Brain microvascular endothelial cell (primary cell): Measurements from ENCODE around the gene CCDC15.

Experiments
- DNase-seq: peaks from one replicate; pipeline ENCODE4 v3.0.0-alpha.2; 2020
- H3K27ac ChIP-seq: fragments of 250-450 bp; sonication (Bioruptor Pico); 2 replicates; pipeline ENCODE4 v1.5.1; 2020; ENCODE audit warnings: mild to moderate bottlenecking, moderate library complexity
- H3K27me3 ChIP-seq: fragments of 250-450 bp; sonication (Bioruptor Pico); replicated peaks from 2 replicates; pipeline ENCODE4 v1.5.1; 2020; ENCODE audit warnings: mild to moderate bottlenecking
- H3K36me3 ChIP-seq: fragments of 250-450 bp; sonication (Bioruptor Pico); replicated peaks from 2 replicates; pipeline ENCODE4 v1.5.1; 2020; ENCODE audit warnings: mild to moderate bottlenecking
- H3K4me3 ChIP-seq: 2 replicates; pipeline ENCODE4 v1.5.1; 2011; ENCODE audit warnings: low read depth, mild to moderate bottlenecking, control low read depth, low read length, moderate library complexity
- CTCF ChIP-seq: IDR thresholded peaks from 2 replicates; pipeline ENCODE4 v1.5.1; 2011; ENCODE audit warnings: low read depth, mild to moderate bottlenecking, moderate library complexity, low read length, control low read depth, inconsistent platforms; ENCODE audit errors: missing control alignments
- in situ Hi-C: cut with HindIII; loops from 2 replicates; pipeline ENCODE4 v1.10.0; 2017; ENCODE audit warnings: low sequenced_read_pairs, low pct_ligation_motif_present

Gene CCDC15

GRCh38 chr11:124971810-124972209, 17.8 kb downstream of the CCDC15 start:
- in situ Hi-C loops: loop anchor here (25.0 kb wide), 2 partner anchors 165 to 440 kb away; no protein-coding TSS in a partner anchor
- no peak overlapping the region for H3K27ac ChIP-seq

GRCh38 chr11:124976531-124976930, 22.5 kb downstream of the CCDC15 start:
- H3K4me3 ChIP-seq: no peak overlapping the region
- no peak for TF ChIP-seq CTCF
- H3K27ac ChIP-seq: no peak overlapping the region
- in situ Hi-C loops: no loop called here
- no peaks in the 10 kb centered on the region for H3K36me3 ChIP-seq
- no peaks in the 10 kb centered on the region for H3K27me3 ChIP-seq
- no peak for DNase-seq

More at GRCh38 chr11:124971810-124972209, 17.8 kb downstream of the CCDC15 start:
- no peak for DNase-seq
- Histone ChIP-seq H3K36me3 (no peaks in the 10 kb centered on the region), H3K27me3 (no peaks in the 10 kb centered on the region), H3K4me3 (no peak overlapping the region)
- no peak for TF ChIP-seq CTCF

- Histone ChIP-seq H3K36me3 (no peaks in the 10 kb centered on the region), H3K4me3 (no peak overlapping the region), H3K27ac (no peak overlapping the region), H3K27me3 (no peaks in the 10 kb centered on the region)
- DNase-seq: no peak
- in situ Hi-C loops: no loop called here
- no peak for TF ChIP-seq CTCF
These were observed 23.0 kb downstream of the CCDC15 start for GRCh38 chr11:124977006-124977405.

GRCh38 chr11:124978316-124978715, 24.3 kb downstream of the CCDC15 start:
- H3K27me3 ChIP-seq: no peaks in the 10 kb centered on the region
- DNase-seq: no peak
- in situ Hi-C loops: no loop called here
- TF ChIP-seq CTCF: no peak
- H3K27ac ChIP-seq: no peak overlapping the region
- H3K4me3 ChIP-seq: no peak overlapping the region
- no peaks in the 10 kb centered on the region for H3K36me3 ChIP-seq

- no peak for DNase-seq
- H3K36me3 ChIP-seq: no peaks in the 10 kb centered on the region
- H3K4me3 ChIP-seq: no peak overlapping the region
- in situ Hi-C loops: no loop called here
- TF ChIP-seq CTCF: no peak
- no peak overlapping the region for H3K27ac ChIP-seq
- no peaks in the 10 kb centered on the region for H3K27me3 ChIP-seq
These were observed 28.0 kb downstream of the CCDC15 start for GRCh38 chr11:124982043-124982442.
